Activated CD8-positive, alpha-beta memory T cell treated with anti-CD3 and anti-CD28 coated beads for 24 hours (primary cell): ENCODE measurements around the gene PIK3CB.
"Not testable (repeated sequence)": the region's sequence is repeated elsewhere in the genome, so short reads cannot be mapped to it uniquely, and the experiment has no call there.

Experiments used
- DNase-seq: peaks from one replicate; pipeline ENCODE4 v3.0.0-alpha.2; 2020

PIK3CB gene

DNA sequence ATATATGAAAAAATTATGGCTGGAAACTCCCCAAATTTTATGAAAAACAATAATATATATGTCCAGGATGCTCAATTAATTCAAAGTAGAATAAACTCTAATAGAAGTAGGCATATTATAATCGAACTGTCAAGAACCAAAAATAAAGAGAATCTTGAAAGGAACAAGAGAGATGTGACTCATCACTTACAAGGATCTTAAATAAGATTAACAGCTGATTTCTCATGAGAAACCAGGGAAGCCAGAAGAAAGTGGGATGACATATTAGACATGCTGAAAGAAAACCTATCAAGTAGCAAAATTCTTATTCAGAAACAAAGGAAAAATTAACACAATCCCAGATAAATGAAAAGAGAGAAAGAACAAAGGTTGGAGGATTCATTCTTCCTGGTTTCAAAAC, 159.3 kb downstream of the PIK3CB start:
- no peak for DNase-seq

DNA sequence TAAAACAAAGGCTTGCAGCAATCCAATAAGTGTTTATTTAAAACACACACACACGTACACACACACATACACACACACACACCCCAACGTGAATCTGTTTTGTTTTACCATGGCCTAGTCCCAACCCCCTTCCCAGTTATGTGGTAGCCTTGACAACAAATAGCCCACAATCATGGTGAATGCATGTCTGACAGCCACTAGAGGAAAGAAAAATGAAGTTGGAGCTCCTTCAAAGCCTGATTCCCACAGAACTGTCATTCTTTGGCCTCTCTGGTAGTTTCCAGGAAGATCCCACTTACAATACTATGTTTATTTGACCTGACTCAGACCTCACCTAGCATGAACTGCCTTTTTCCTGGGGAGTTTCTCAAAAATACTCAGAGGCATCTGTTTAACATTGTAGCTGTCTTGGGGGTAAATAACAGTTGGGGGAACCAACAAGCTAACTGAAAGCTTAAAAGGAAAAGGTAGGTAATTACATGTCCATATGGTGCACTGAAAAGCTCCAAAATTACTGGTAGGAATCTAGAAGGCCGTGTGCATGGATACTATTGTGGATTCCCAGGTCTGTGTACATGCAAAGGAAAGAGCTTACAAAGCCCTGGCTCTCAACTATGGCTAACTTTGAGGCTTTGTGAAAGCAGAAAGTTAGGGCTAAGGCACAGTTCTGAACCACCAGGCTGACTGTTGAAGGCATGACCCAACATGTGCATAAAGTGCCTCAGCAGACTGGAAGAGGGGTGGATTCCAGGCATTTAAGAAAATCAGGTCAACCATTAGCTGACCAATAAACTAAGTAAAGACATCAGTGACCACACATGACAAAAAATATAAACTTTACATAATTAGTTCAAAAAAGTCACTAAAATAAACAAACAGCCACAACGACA, 160.8 kb downstream of the PIK3CB start:
- DNase-seq: no peak

DNA sequence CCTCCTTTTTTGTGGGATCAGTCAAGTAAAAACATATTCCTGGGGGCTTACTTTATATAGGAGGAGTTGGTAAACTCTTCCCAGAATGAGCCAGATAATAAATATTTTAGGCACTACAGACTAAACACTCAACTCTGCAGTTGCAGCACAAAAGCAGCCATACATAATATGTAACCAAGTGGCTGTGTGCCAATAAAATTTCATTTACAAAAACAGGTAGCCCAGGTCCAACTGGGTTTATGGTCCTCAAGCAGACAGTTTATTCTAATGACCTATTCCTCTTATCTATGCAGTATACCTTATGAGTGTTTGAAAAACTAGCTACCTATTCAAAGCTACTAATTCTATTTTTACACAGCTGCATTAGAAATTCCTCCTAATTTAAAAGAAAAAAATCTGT, 164.3 kb downstream of the PIK3CB start:
- no peak for DNase-seq

DNA sequence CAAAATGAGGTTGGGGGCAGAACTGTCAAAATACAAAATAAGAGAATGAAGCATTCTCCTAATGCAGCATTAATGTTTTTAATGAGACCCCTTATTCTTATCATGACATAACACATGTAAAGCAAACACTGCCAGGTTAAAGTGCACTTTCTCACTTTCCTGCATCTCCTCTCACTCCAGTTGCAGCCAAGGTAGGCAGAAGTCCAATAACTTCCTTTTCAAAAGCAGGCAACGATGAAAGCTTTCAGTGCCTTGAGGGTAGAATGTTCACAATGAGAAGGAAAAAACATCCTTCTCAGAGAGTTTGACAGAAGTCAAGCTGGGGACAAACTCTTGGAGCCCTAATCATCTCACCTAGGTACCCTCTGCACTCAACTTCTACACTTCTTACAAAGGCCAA, 166.6 kb downstream of the PIK3CB start:
- DNase-seq: no peak

DNA sequence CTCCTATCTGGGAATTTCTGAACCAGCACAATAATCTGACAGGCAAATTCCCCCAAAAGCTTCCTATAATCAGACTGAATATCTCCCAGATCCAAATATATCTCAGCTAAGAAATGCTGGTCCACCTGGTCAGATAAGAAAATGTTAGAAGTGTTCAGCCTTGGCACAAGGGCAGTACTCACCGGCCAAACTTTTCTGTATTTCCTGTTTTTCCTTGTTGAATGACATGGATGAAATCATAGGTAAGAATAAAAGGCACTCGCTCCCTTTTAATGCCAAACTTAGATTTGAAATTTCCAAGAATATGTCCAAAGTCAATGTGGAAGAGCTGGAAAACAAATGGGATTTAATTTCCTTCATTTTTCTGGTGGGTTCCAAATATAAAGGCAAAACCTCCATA, 177.2 kb downstream of the PIK3CB start:
- DNase-seq: no peak

DNA sequence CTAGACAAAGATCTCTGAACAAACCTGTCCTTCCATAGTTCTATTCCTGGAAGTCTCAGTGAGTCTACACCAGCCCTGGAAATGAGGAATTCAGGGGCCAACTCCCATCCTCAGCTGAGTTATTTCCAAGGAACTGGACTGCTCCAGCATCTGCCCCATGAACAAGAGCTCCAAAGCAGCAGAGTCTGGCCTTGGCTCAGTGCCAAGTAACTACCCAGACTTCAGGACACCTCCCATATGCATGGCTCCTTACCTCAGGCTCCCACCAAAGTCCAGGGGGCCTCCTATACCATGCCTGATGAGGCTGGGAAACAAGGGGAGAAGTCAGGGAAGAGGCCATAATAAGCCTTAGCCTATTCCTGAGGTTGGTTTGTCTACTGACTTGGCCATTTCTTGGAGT, 181.2 kb downstream of the PIK3CB start:
- no peak for DNase-seq

DNA sequence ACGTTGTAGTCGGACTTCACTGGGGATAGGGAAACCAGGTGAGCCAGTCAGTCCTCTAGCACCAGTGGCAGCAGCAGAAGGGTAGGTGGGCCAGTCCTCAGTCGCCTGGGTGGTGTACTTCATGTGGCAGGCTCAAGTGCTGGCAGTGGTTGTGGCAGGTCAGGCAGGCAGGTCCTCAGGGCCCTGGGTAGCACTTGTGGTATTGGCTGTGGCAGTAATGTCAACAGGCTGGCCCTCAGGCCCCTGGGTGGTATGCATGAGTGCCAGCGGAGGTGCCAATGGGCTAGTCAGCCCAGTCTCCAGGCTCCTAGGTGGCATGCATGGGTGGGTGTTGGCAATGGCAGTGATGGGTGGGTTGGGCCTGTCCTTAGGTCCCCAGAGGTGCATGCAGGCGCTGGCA, 185.6 kb downstream of the PIK3CB start:
- DNase-seq: no peak

DNA sequence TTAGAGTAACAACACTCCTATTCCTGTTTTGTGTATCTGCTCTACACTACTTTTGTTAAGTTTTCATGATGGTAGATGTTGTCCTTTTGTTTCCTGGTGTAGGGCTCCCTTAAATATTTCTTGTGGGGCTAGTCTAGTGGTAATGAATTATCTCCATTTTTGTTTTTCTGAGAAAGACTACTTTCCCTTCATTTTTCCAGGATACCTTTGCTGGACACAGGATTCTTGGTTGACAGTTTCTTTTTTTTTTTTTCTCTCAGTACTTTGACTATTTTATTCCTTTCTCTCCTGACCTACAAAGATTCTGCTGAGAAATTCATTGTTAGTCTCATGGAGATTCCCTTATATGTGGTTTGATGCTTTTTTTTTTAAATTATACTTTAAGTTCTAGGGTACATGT, 188.2 kb downstream of the PIK3CB start:
- DNase-seq: no peak

DNA sequence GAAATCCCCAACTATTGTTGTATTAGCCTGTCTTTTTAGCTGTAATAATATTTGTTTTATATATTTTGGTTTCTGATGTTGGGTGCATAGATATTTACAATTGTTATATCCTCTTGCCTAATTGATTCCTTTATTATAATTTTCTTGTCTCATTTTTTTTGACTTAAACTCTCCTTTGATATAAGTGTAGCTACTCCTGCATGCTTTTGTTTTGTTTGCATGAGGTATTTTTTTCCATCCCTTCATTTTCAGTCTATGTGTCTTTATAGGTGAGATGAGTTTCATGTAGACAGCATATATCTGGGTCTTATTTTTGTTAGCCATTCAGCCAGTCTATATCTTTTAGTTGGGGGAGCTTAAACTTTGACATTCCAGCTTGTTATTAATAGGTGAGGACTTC, 188.7 kb downstream of the PIK3CB start:
- DNase-seq: no peak

DNA sequence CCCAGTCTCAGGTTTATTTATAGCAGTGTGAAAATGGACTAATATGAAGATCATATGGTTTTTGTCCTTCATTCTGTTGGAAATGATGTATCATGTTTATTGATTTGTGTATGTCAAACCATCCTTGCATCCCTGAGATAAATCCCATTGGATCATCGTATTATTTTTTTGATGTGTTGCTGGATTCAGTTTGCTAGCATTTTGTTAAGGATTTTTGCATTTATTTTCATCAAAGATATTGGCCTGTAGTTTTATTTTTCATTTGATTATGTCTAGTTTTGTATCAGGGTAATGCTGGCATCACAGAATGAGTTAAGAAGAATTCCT, 191.8 kb downstream of the PIK3CB start:
- no peak for DNase-seq

DNA sequence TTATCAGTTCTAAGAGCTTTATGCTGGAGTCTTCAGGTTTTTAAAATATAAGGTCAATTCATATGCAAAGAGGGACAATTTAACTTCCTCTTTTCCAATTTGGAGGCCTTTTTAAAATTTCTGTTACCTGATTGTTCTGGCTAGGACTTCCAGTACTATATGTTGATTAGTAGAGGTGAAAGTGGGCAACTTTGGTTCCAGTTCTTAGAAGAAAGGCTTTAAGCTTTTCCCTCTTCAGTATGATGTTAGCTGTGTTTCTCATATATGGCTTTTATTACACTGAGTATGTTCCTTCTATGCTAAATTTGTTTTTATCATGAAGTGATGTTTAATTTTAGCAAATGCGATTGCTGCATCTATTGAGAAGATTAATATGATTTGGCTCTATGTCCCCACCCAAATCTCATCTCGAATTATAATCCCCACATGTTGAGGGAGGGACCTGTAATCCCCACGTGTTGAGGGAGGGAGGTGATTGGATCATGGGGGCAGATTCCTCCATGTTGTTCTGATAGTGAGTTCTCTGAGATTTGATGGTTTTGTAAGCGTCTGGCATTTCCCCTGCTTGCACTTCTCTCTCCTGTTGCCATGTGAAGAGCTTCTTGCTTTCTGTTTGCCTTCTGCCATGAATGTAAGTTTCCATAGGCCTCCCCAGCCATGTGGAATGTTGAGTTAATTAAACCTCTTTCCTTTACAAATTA, 192.4 kb downstream of the PIK3CB start:
- DNase-seq: no peak

DNA sequence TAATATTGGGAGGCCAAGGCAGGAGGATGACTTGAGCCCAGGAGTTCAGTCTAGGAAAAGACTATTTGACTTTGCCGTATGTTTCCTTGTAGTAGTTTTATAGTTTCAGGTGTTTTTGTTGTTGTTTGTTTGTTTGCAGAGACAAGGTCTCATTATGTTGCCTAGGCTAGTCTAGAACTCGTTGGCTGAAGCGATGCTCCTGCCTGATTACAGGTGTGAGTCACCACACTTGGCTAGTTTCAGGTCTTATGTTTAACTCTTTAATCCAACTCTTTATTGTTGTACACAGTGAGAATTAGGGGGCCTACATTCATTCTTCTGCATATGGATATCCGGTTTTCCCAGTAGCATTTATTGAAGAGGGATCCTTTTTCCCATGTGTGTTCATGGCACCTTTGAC, 194.2 kb downstream of the PIK3CB start:
- no peak for DNase-seq

DNA sequence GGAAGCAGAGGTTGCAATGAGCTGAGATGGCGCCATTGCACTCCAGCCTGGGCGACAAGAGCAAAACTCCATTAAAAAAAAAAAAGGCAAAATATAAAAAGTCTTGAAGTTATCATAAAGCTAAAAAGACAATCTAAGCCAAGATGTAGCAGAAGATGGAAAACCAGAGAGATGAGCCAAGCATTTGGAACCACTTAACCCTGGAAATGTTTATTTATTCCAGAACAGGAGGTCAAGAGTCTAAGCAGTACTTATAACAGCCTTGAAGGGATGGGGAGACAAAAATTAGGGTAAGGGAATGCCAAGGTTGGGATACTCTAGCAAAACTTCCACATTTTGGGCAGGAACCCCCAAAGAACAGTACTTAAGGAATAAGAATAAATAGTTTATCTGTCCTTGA, 196.1 kb downstream of the PIK3CB start:
- DNase-seq: no peak

DNA sequence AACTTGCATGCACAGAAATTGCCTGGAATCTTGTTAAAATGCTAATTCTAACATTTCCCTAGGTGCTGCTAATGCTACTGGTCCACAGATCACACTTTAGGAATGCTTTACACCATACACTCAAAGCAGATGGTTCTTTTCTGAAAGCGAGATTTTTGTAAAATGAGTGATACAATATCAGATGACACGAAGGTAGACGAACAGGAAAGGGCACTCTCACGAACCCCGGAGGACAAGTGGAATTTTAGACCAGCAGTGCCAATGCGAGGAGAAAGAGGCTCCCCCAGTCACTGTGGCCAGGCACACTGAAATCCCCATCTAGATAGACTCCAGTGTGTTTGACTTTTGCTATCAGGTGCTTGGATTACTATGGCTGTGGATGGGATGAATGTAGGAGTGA, 205.2 kb downstream of the PIK3CB start:
- DNase-seq: no peak

DNA sequence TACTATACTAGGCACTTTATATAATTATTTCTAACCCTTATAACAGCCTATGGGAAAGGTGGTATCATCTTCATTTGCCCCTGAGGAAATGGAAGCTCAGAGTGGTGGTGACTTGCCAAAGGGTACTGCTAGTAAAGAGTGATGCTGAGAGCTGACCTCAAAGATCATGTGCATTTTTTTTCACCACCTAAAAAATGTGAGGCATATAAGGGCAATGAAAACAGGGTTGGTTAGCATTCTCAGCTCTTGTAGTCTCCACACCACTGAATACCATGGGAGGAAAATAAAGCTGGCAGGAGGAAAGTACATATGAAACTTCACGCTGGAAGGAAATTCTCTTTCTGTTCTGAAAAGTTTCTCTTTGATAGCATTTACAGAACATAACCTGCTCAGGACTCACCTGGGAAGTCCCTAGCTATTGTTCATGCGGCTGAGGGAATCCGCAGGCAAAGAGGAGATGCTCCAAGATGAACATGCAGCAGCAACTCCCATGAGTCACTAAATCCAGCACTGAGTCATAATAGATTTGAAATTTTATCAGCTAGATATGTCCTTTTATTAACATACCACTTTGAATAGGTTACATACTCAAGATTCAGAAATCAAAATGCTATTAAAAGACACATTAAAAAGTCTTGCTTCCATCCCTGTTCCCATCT, 208.9 kb downstream of the PIK3CB start:
- DNase-seq: no peak

DNA sequence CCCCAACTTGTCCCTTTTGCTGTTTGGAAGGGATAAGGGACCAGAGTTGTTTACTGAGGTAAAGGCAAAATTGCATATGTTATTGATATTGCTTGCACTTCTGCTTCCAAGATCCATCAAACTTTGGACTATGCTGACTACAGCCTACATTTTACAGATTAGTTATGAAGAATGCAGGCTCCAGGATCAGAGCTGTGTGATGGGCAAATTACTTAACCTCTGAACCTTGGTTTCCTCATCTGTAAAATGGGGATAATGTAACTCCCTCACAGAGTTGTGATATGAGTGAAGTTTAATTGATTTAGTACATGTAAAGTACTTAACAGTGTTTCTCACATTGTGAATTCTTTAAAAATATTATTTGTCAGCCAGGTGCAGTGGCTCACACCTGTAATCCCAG, 210.2 kb downstream of the PIK3CB start:
- no peak for DNase-seq

DNA sequence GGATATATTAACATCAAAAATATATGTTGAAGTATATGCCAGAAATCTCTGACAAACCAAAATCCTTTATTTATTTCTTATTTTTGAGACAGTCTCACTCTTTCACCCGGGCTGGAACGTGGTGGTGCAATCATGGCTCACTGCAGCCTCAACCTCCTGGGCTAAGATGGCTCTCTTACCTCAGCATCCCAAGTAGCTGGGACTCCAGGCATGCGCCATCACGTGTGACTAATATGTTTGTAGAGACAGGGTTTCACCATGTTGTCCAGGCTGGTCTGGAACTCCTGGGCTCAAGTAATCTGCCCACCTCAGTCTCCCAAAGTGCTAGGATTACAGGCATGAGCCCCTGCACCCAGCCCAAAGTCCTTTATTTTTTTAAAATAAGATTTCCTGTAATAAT, 214.3 kb downstream of the PIK3CB start:
- no peak for DNase-seq

DNA sequence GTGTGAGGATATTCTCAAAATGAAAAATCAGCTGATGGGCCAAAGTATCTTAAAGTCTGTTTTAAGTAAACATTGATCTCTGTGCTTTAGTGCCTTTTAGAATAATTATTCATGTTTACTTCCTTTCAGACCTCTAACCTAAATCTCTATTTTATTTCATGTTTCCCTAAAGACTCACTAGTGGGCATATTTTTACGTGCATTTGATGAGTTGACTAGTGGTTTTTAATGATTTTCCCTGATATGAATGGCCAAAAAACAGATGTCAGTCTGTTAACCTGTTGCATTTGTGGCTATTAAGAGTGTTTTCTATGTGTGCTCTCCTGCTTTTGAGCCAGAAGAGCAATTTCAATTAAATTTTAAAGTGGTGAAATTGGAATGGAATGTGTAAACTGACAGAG, 219.3 kb downstream of the PIK3CB start:
- no peak for DNase-seq

DNA sequence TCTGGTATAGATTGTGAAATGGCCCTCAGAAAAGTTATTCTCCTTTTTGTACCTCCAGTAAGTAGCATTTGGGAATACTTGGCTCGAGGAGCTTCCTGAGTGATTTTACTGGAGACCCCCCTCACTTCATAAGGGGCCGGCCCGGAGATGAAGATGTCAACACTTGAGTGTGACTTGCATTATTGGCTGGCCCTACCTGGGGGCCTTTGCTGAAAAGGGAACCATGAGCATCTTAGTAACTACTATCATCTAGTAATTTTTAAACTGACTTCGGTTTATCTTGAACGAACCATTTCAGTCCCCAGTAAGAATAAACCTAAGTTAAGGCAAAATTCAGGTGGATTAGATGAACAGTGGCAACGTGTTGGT, 224.8 kb downstream of the PIK3CB start:
- DNase-seq: no peak

DNA sequence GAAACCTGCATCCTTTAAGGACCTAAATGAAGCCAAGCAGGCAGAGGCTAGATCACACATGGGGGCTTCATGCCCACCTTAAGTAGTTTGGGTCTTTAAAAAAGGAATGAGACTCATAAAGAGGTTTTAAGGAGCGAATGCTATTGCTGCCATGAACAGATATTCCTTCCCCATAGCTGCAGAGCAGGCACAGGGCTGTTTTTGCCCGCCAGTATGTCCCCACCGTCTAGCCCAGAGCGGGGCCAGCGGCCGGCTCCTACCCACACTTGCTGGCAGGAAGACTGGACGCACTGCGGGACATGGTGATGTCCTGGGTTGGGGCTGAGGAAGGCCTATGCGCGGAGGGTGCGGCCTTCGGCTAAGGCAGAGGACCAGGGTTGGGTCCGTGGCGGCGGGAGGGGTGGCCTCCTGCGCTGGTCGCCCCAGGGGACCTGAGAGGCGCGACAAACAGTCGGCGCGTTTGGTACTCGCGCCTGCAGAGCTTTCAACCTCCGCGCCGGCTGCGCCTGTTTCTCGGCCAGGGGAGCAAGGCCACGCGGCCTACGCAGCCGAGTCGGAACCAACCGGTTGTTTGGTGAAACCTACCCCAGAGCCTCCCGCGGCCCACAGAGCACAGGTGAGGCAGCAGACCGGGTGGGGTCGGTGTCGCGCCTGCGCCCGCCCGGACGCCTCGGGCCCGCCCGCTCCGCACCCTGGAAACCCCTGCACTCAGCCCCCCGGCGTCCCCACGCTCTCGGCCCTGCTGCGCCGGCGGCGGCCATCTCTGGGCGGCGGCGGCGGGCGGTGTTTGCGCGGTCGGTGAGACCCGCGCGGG, 226.2 kb downstream of the PIK3CB start, which contains the start of gene FAIM:
Gene FAIM, plus strand, starts transcription at position 450 of the 814 bp plus-strand sequence. CDS start 10,956 bp downstream, outside the sequence.
- peak; percentile 91 for DNase-seq

DNA sequence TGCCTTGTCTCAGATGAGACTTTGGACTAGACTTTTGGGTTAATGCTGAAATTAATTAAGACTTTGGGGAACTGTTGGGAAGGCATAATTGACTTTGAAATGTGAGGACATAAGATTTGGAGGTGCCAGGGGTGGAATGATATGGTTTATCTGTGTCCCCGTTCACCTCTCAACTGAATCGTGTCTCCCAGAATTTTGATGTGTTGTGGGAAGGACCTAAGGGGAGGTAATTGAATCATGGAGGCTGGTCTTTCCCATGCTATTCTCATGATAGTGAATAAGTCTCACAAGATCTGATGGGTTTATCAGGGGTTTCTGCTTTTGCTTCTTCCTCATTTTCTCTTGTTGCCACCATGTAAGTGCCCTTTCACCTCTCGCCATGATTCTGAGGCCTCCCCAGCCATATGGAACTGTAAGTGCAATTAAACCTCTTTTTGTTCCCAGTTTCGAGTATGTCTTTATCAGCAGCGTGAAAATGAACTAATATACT, 230.6 kb downstream of the PIK3CB start:
- not testable (repeated sequence) for DNase-seq
